ENCODE data around the gene CFAP46. TPM values are rescaled to one million over a fixed set of nuclear protein-coding genes. Genes with fewer than 3 reads are reported as not detected.

CFAP46 gene
- total and polyA plus RNA-seq, 9 of the 15 experiments (the other 6 are each of a cell fraction or from before 2014, with no cell fraction given): not detected

DNA sequence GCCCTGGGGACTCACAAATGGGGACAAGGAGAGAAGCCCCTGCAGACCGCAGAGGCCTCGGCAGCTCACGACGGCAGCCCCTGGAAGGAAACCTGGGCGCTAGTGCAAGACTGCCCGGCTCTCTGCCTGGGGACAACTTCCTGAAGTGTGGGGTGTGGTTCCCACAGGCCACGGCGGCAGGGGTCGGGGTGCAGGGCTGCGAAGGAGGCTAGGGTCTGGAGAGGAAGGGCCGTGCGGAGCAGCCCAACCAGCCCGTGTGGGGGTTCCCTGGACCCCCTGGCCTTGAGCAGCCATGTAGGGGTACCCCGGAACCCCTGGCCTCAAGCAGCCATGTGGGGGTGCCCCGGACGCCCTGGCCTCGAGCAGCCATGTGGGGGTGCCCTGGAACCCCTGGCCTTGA lies 19.5 kb downstream of the CFAP46 start:
- 0% methylated on average over 6 of the region's 17 CpGs for WGBS (ENCODE audit: insufficient coverage, low coverage, missing lambda C conversion rate)
- CTCF ChIA-PET (ENCODE audit: low intra/inter-chr PET ratio): no interaction called here
- POLR2A ChIA-PET: interaction anchor here (0.6 kb wide), 1 partner anchor 760 kb away, joined by 3 read pairs; no protein-coding TSS in a partner anchor

More for the DNA sequence above, 19.5 kb downstream of the CFAP46 start:
- H3K9me1 ChIP-seq (ENCODE audit: control insufficient read depth, insufficient read depth, low read length): no peaks in the 10 kb centered on the region
- FAIRE-seq (no peak), ATAC-seq (no peak), DNase-seq (ENCODE audit: extremely low read depth in 1 of 4, low spot score in 3 of 4) (no peak)
- no peaks in the 10 kb centered on the region for H3K79me2 ChIP-seq (ENCODE audit: control insufficient read depth, insufficient read depth, low read length)
- H3K27me3 ChIP-seq (ENCODE audit: control insufficient read depth in 2 of 2, insufficient read depth in 2 of 2, low read length in 2 of 2): peaks cover 10 to 76% of the 10 kb centered on the region in 2 experiments; a peak in 4 of 5 replicates
- no peak overlapping the region for H2AFZ ChIP-seq (ENCODE audit: low read depth, low read length)
- no peak overlapping the region for H3K27ac ChIP-seq (ENCODE audit: extremely low read depth, low read depth, low read length)
- BruUV-seq (replicated peaks): no TSS peak
- no peak overlapping the region for H3K4me3 ChIP-seq
- H3K36me3 ChIP-seq (ENCODE audit: control insufficient read depth, insufficient read depth, low read length): no peaks in the 10 kb centered on the region
- intact Hi-C loops (cut with micrococcal nuclease) (no loop called here), in situ Hi-C loops (cut with MboI) (no loop called here)
- H4K20me1 ChIP-seq (replicated peaks; ENCODE audit: control insufficient read depth, insufficient read depth, low read length): 0 out of 2 replicates have a peak, but pooled peaks cover 7% of the 10 kb centered on the region
- TF ChIP-seq ZNF232 (CRISPR knock-in tag; IDR thresholded peaks at IDR 0.05): no peak
- no peak for TF ChIP-seq TBP (optimal IDR thresholded peaks at IDR 0.05; ENCODE audit: low read depth, low read length)
- TF ChIP-seq ELF4 (CRISPR knock-in tag; IDR thresholded peaks at IDR 0.05): no peak
- TF ChIP-seq, protein P1, sequence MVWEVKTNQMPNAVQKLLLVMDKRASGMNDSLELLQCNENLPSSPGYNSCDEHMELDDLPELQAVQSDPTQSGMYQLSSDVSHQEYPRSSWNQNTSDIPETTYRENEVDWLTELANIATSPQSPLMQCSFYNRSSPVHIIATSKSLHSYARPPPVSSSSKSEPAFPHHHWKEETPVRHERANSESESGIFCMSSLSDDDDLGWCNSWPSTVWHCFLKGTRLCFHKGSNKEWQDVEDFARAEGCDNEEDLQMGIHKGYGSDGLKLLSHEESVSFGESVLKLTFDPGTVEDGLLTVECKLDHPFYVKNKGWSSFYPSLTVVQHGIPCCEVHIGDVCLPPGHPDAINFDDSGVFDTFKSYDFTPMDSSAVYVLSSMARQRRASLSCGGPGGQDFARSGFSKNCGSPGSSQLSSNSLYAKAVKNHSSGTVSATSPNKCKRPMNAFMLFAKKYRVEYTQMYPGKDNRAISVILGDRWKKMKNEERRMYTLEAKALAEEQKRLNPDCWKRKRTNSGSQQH (CRISPR knock-in tag; IDR thresholded peaks at IDR 0.05): no peak
- TF ChIP-seq ZNF316 (IDR thresholded peaks at IDR 0.05): no peak
- no peak for TF ChIP-seq KLF10 (CRISPR knock-in tag; IDR thresholded peaks at IDR 0.05)
- peaks cover 0 to 17% of the 10 kb centered on the region in 2 experiments; a peak in 2 of 5 replicates for H3K4me1 ChIP-seq (replicated peaks in 1 of 2; ENCODE audit: control insufficient read depth in 2 of 2, insufficient read depth in 2 of 2, low read length in 2 of 2)
- no peak overlapping the region for H3K9ac ChIP-seq (ENCODE audit: insufficient read depth in 1 of 2, low read depth in 2 of 2, low read length in 2 of 2)
- H3K4me2 ChIP-seq (ENCODE audit: insufficient read depth, low read length): no peak overlapping the region
- H3K9me3 ChIP-seq (replicated peaks; ENCODE audit: control insufficient read depth, insufficient read depth, low read depth, low read length): no peaks in the 10 kb centered on the region
